ENCODE data around the gene AHDC1.

DNA sequence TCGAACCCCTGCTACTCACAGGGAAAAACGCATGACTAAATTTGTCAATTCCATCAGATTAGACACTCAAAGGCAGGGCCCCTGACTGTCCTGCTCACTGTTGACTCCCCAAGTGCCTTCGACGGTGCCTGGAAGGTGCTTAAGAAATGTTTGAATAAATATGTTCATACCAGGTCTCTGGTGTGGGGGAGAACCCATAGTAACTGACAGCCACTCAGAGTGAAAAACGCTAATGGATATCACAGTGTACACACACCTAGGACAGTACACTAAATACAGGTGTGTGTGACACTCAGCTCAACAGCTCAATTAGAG is 74.3 kb downstream of the AHDC1 start:
- TF ChIP-seq, protein P1, sequence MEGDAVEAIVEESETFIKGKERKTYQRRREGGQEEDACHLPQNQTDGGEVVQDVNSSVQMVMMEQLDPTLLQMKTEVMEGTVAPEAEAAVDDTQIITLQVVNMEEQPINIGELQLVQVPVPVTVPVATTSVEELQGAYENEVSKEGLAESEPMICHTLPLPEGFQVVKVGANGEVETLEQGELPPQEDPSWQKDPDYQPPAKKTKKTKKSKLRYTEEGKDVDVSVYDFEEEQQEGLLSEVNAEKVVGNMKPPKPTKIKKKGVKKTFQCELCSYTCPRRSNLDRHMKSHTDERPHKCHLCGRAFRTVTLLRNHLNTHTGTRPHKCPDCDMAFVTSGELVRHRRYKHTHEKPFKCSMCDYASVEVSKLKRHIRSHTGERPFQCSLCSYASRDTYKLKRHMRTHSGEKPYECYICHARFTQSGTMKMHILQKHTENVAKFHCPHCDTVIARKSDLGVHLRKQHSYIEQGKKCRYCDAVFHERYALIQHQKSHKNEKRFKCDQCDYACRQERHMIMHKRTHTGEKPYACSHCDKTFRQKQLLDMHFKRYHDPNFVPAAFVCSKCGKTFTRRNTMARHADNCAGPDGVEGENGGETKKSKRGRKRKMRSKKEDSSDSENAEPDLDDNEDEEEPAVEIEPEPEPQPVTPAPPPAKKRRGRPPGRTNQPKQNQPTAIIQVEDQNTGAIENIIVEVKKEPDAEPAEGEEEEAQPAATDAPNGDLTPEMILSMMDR (IDR thresholded peaks at IDR 0.05): no peak
- no peak for TF ChIP-seq EP300 (IDR thresholded peaks at IDR 0.05)

All from ovary (tissue), 3 donors.